Mesendoderm (in vitro differentiated cells): Measurements from ENCODE around the gene HOXA5.
A peak's percentile ranks its signal among the peaks of the same experiment; 100 is the strongest.

Source experiments
- DNase-seq: peaks from one replicate; pipeline ENCODE4 v3.0.0; 2013
- H2AK5ac ChIP-seq: 2 replicates; pipeline ENCODE4 v1.6.1; 2013; ENCODE audit warnings: low read length, inconsistent platforms
- H2BK120ac ChIP-seq: 2 replicates; pipeline ENCODE4 v1.6.1; 2013; ENCODE audit warnings: low read depth, mild to moderate bottlenecking, low read length, moderate library complexity, mixed read lengths
- H2BK15ac ChIP-seq: replicated peaks from 2 replicates; pipeline ENCODE4 v1.6.1; 2013; ENCODE audit warnings: low read depth, mild to moderate bottlenecking, moderate library complexity
- H2BK5ac ChIP-seq: 2 replicates; pipeline ENCODE4 v1.6.1; 2013; ENCODE audit warnings: low read length, inconsistent platforms
- H3K18ac ChIP-seq: 2 replicates; pipeline ENCODE4 v1.6.1; 2013; ENCODE audit warnings: mild to moderate bottlenecking, low read length, mixed read lengths
- H3K23ac ChIP-seq: one replicate; pipeline ENCODE4 v1.6.1; 2013; ENCODE audit warnings: low read length
- H3K27ac ChIP-seq: 2 replicates; pipeline ENCODE4 v1.5.1; 2013; ENCODE audit warnings: low read depth, mild to moderate bottlenecking, inconsistent platforms, low read length, moderate library complexity
- H3K27me3 ChIP-seq: 2 replicates; pipeline ENCODE4 v1.6.1; 2013; ENCODE audit warnings: low read length, control low read depth, mild to moderate bottlenecking, inconsistent platforms; ENCODE audit not compliant: insufficient read depth, poor library complexity
- H3K36me3 ChIP-seq: 2 replicates; pipeline ENCODE4 v1.6.1; 2013; ENCODE audit warnings: low read length, inconsistent platforms; ENCODE audit not compliant: control insufficient read depth, insufficient read depth
- H3K4ac ChIP-seq: one replicate; pipeline ENCODE4 v1.6.1; 2013; ENCODE audit warnings: low read depth, mild to moderate bottlenecking, low read length, moderate library complexity
- H3K4me1 ChIP-seq: 2 replicates; pipeline ENCODE4 v1.6.1; 2013; ENCODE audit warnings: low read depth, low read length, inconsistent platforms; ENCODE audit not compliant: control insufficient read depth
- H3K4me2 ChIP-seq: 2 replicates; pipeline ENCODE4 v1.6.1; 2013; ENCODE audit warnings: low read length
- H3K4me3 ChIP-seq: 2 replicates; pipeline ENCODE4 v1.5.1; 2013; ENCODE audit warnings: mild to moderate bottlenecking, low read length
- H3K56ac ChIP-seq: one replicate; pipeline ENCODE4 v1.6.1; 2013; ENCODE audit warnings: low read length
- H3K79me1 ChIP-seq: 2 replicates; pipeline ENCODE4 v1.6.1; 2013; ENCODE audit warnings: low read length, inconsistent platforms
- H3K79me2 ChIP-seq: 2 replicates; pipeline ENCODE4 v1.6.1; 2013; ENCODE audit warnings: mild to moderate bottlenecking, low read length; ENCODE audit not compliant: control insufficient read depth, insufficient read depth
- H3K9ac ChIP-seq: 2 replicates; pipeline ENCODE4 v1.6.1; 2013; ENCODE audit warnings: low read length, inconsistent platforms
- H4K5ac ChIP-seq: one replicate; pipeline ENCODE4 v1.6.1; 2013; ENCODE audit warnings: low read length
- H4K8ac ChIP-seq: one replicate; pipeline ENCODE4 v1.6.1; 2013; ENCODE audit warnings: low read depth, mild to moderate bottlenecking, control low read depth, low read length, moderate library complexity
- WGBS: extraction: QIAGEN DNeasy Blood & Tissue Kit; methylation state at CpG from one replicate; pipeline ENCODE4 v1.1.7; 2013; ENCODE audit warnings: low lambda C conversion rate, missing lambda C conversion rate; ENCODE audit not compliant: insufficient coverage; ENCODE audit errors: extremely low coverage; 5-methylcytosine and 5-hydroxymethylcytosine counted together

The HOXA5 gene

GRCh38 chr7:27153526-27153925 lies 10.0 kb upstream of the HOXA5 start:
- no CpG with 5 or more reads among the region's 3 CpGs for WGBS
- no peaks in the 10 kb centered on the region for H3K4me1 ChIP-seq

GRCh38 chr7:27152816-27153442 lies 9.4 kb upstream of the HOXA5 start:
- H2BK15ac ChIP-seq: no peak overlapping the region
- H3K56ac ChIP-seq: no peak overlapping the region
- H3K9ac ChIP-seq: no peak overlapping the region
- H4K5ac ChIP-seq: no peak overlapping the region
- peaks cover 92% of the 10 kb centered on the region for H3K27me3 ChIP-seq
- no peak overlapping the region for H2BK120ac ChIP-seq
- no peak overlapping the region for H3K18ac ChIP-seq
- no CpG with 5 or more reads among the region's 22 CpGs for WGBS
- H2AK5ac ChIP-seq: no peak overlapping the region
- no peak overlapping the region for H3K27ac ChIP-seq
- H3K36me3 ChIP-seq: no peaks in the 10 kb centered on the region
- H4K8ac ChIP-seq: no peak overlapping the region
- no peaks in the 10 kb centered on the region for H3K4me1 ChIP-seq
- no peaks in the 10 kb centered on the region for H3K79me2 ChIP-seq
- DNase-seq: no peak
- no peaks in the 10 kb centered on the region for H3K79me1 ChIP-seq
- H3K4ac ChIP-seq: no peak overlapping the region
- no peak overlapping the region for H3K4me3 ChIP-seq
- H2BK5ac ChIP-seq: no peak overlapping the region
- no peak overlapping the region for H3K4me2 ChIP-seq
- no peak overlapping the region for H3K23ac ChIP-seq

More at GRCh38 chr7:27153526-27153925, 10.0 kb upstream of the HOXA5 start:
- no peak overlapping the region for H3K4me3 ChIP-seq
- DNase-seq: no peak
- peaks cover 92% of the 10 kb centered on the region for H3K27me3 ChIP-seq
- H3K27ac ChIP-seq: no peak overlapping the region
- H3K79me2 ChIP-seq: no peaks in the 10 kb centered on the region
- H3K23ac ChIP-seq: no peak overlapping the region
- no peaks in the 10 kb centered on the region for H3K36me3 ChIP-seq
- no peak overlapping the region for H3K56ac ChIP-seq
- no peak overlapping the region for H3K4ac ChIP-seq
- no peak overlapping the region for H3K18ac ChIP-seq
- no peak overlapping the region for H2BK5ac ChIP-seq
- H4K5ac ChIP-seq: no peak overlapping the region
- no peak overlapping the region for H2BK15ac ChIP-seq
- no peak overlapping the region for H2BK120ac ChIP-seq
- H3K4me2 ChIP-seq: no peak overlapping the region
- no peak overlapping the region for H3K9ac ChIP-seq
- H4K8ac ChIP-seq: no peak overlapping the region
- no peak overlapping the region for H2AK5ac ChIP-seq
- H3K79me1 ChIP-seq: no peaks in the 10 kb centered on the region

GRCh38 chr7:27151931-27152815 lies 8.7 kb upstream of the HOXA5 start, which contains the start of gene HOXA3:
HOXA3 (minus strand) TSS chr7:27152583; CDS start chr7:27110640, 41,943 bp downstream.
- no peaks in the 10 kb centered on the region for H3K36me3 ChIP-seq
- no peak within 1 kb of the TSS for H3K23ac ChIP-seq
- no peak within 1 kb of the TSS for H3K4me3 ChIP-seq
- no CpG with 5 or more reads among the region's 53 CpGs for WGBS
- H3K56ac ChIP-seq: no peak within 1 kb of the TSS
- no peak within 1 kb of the TSS for H3K27ac ChIP-seq
- no peaks in the 10 kb centered on the region for H3K79me1 ChIP-seq
- H2AK5ac ChIP-seq: no peak within 1 kb of the TSS
- no peak within 1 kb of the TSS for H2BK120ac ChIP-seq
- H4K5ac ChIP-seq: no peak within 1 kb of the TSS
- no peak within 1 kb of the TSS for H3K9ac ChIP-seq
- H4K8ac ChIP-seq: no peak within 1 kb of the TSS
- H2BK15ac ChIP-seq: no peak within 1 kb of the TSS
- H3K18ac ChIP-seq: no peak within 1 kb of the TSS
- H3K4me1 ChIP-seq: no peaks in the 10 kb centered on the region
- H3K27me3 ChIP-seq: peaks cover 89% of the 10 kb centered on the region
- H3K4me2 ChIP-seq: no peak within 1 kb of the TSS
- H2BK5ac ChIP-seq: no peak within 1 kb of the TSS
- H3K79me2 ChIP-seq: no peaks in the 10 kb centered on the region
- no peak for DNase-seq
- no peak within 1 kb of the TSS for H3K4ac ChIP-seq

- Histone ChIP-seq H3K79me2 (no peaks in the 10 kb centered on the region), H2BK5ac (no peak overlapping the region), H3K18ac (no peak overlapping the region), H2BK120ac (no peak overlapping the region), H3K27me3 (peaks cover 89% of the 10 kb centered on the region), H3K56ac (no peak overlapping the region), H3K23ac (peak overlapping the region; percentile 33), H3K4ac (no peak overlapping the region), H4K8ac (no peak overlapping the region), H3K27ac (no peak overlapping the region), H3K4me1 (no peaks in the 10 kb centered on the region), H3K36me3 (no peaks in the 10 kb centered on the region), H3K4me3 (no peak overlapping the region), H3K79me1 (no peaks in the 10 kb centered on the region), H2AK5ac (no peak overlapping the region), H2BK15ac (no peak overlapping the region), H4K5ac (no peak overlapping the region), H3K4me2 (peak overlapping the region; percentile 36), H3K9ac (no peak overlapping the region)
- no peak for DNase-seq
- WGBS: no CpG with 5 or more reads among the region's 27 CpGs
Observed at GRCh38 chr7:27151341-27151930, 8.0 kb upstream of the HOXA5 start.

- Histone ChIP-seq H3K4ac (no peak overlapping the region), H3K9ac (no peak overlapping the region), H3K23ac (peak overlapping the region; percentile 33), H3K56ac (no peak overlapping the region), H3K36me3 (no peaks in the 10 kb centered on the region), H3K79me1 (no peaks in the 10 kb centered on the region), H3K4me2 (peak overlapping the region; percentile 36), H3K4me1 (no peaks in the 10 kb centered on the region), H4K5ac (no peak overlapping the region), H2BK5ac (no peak overlapping the region), H2AK5ac (no peak overlapping the region), H3K27ac (no peak overlapping the region), H2BK15ac (no peak overlapping the region), H3K4me3 (no peak overlapping the region), H4K8ac (no peak overlapping the region), H3K27me3 (peaks cover 89% of the 10 kb centered on the region), H2BK120ac (no peak overlapping the region), H3K18ac (no peak overlapping the region), H3K79me2 (no peaks in the 10 kb centered on the region)
- no CpG with 5 or more reads among the region's 58 CpGs for WGBS
- DNase-seq: peak; percentile 79
Observed at GRCh38 chr7:27150568-27151340, 7.3 kb upstream of the HOXA5 start.
